GM21367 (cell line): ENCODE results near the gene UBN1.

Source experiments
- ATAC-seq: cut with Tn5 transposase; IDR thresholded peaks from one replicate; pipeline ENCODE4 v1.9.1; 2021; ENCODE audit not compliant: unreplicated experiment

Gene UBN1

DNA sequence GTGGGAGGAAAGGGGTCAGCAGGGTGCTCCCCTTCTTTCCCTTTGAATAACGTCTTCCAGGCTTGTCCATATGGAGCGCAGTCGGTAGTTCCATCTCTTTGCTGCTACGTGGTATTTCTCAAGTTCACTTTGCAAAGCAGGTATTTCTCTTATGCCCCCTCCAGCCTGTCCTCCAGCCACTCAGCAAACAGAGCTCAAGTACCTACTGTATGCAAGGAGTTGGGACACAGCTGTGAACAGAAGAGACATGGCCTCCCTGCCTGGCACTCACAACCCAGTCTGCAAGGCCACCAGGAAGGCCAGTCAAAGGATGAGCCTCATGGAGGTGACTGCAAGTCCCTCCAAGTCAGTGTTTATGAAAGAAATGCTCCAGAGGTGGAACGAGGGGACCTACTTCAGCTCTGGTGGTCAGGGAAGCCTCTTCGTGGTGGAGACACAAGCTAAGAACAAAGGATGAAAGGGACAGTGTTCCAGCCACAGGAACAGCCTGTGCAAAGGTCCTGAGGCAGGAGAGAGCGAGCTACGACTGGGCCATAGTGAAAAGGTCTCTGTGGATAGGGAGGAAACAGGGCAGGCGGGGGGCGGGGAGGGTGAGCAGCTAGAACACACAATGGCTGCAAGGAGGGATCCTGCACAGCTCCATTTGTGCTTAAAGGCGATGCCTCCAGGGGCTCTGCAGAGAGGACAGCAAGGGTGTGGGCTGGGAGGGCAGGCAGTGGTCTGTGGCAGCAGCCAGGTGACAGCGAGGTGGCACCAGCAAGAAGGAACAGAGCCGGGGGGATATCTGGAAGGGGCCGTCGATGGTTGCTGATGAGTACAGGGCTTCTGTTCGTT is 57.0 kb downstream of the UBN1 start:
- no peak for ATAC-seq

GRCh38 chr16:4904942-4905615 is 57.8 kb downstream of the UBN1 start:
- no peak for ATAC-seq

GRCh38 chr16:4908854-4909401 is 61.6 kb downstream of the UBN1 start:
- ATAC-seq = no peak

- ATAC-seq = no peak
Measured at GRCh38 chr16:4909825-4910224, 62.5 kb downstream of the UBN1 start.

DNA sequence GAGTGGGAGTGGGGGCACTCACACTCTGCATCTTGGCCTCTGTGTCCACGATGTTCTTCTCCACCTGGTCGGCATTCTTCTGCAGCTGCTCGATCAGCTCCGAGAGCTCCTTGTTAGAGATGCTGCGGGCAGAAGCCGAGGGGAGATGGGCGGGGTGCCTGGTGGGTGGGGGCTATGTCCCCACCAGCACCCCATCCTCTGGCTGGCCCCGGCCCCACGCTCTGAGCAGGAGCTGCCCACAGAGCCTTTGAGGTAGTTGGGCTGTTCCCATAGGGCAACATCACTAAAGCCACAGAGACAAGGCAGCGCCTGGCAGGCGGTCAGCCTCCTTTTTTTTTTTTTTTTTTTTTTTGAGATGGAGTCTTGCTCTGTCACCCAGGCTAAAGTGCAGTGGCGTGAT is 63.5 kb downstream of the UBN1 start:
- ATAC-seq = no peak

DNA sequence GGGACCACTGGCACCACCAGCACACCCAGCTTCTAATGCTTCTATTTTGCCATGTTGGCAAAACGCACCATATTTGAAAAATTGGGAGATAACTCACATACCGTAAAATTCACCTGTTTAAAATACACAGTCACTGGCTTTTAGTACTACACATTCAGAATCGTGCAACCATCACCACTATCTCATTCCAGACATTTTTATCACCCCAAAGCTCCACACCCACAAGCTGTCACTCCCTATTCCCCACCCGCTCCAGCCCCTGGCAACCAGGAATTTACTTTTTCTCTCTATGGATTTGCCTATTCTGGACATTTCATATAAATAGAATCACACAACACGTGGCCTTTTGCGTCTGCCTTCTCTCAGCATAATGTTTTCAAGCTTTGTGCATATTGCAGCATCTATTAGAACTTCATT is 64.7 kb downstream of the UBN1 start:
- ATAC-seq = no peak

DNA sequence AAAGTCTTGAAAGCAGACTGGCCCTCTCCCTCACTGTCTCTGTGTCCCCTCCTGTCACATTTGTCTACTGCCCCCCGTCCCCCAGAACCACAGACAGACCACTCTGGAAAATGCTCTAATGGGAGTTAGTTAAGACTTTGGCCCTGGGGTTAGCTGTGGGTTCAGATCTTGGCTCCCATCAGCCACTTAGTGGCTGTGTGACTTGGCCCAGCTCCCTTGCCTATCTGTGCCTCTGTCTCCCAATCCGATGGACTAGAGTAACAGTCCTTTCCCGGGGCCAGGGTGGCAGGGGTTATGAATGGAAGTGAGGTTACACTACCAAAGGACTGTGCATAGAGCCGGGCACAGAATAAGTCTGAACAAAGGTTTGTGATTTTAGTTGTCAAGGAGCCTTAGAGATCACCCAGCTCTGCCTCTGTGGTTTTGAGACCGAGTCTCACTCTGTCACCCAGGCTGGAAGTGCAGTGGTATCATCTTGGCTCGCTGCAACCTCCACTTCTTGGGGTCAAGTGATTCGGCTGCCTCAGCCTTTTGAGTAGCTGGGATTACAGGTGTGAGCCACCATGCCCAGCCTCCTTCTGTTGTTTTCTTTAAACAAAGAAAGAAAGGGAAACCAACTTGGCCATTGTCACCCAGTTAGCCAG is 66.0 kb downstream of the UBN1 start:
- ATAC-seq = no peak

GRCh38 chr16:4913774-4914525 is 66.7 kb downstream of the UBN1 start:
- no peak for ATAC-seq

GRCh38 chr16:4914528-4915225 is 67.4 kb downstream of the UBN1 start:
- no peak for ATAC-seq

GRCh38 chr16:4915226-4915761 is 68.0 kb downstream of the UBN1 start:
- no peak for ATAC-seq

DNA sequence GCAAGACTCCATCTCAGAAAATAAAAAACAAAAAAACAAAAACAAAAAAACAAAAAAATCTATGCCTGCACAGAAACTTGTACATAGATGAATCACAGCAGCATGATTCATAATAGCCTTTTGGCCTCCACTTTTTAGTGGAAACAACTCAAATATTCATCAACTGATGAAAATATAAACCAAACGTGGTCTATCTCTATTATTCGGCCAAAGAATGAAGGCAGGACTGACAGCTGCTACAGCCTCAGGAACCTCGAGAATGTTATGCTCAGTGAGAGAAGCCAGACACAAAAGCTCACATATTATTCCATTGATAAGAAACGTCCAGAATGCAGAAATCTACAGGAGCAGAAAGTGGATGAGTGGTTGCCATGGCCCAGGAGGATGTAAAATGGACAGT is 69.8 kb downstream of the UBN1 start:
- ATAC-seq = no peak

DNA sequence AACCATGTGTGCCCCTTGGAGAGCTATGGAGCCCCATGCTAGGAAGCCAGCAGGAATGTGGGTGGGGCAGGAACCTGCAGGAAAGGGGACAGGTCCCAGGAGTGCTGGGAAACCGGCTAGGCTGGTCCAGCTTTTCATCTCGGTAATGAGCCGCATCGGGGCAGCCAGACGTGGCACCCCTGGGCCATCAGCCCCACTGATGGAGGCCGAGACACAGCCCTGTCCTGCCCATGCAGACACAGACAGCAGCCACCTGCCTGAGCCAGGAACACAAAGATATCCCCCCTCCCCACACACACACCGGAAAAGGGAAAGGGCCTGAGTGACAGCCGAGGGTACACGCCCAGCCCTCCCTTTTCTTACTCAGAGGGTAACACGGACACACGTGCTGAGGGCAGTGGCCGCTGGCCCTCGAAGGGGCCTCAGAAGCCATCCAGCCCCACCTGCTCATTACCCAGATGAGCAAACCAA is 71.5 kb downstream of the UBN1 start:
- no peak for ATAC-seq

DNA sequence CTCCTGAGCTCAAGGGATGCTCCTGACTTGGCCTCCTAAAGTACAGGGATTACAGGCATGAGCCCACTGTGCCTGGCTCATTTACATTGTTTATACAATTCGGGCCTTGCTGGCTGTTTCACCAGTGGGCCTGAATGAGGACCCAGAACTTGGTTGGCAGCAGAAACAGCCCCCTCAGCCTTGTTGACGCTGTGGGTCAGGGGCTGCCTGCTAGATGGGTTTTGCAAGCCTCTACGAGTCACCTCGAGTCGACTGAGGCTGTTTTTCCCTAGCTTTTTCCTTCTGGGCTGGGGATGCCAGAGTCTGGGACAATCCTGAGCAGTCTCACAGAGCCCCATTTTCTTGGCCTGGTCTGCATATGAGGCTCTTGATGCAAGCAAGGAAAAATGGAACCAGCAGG is 73.5 kb downstream of the UBN1 start:
- ATAC-seq = no peak

DNA sequence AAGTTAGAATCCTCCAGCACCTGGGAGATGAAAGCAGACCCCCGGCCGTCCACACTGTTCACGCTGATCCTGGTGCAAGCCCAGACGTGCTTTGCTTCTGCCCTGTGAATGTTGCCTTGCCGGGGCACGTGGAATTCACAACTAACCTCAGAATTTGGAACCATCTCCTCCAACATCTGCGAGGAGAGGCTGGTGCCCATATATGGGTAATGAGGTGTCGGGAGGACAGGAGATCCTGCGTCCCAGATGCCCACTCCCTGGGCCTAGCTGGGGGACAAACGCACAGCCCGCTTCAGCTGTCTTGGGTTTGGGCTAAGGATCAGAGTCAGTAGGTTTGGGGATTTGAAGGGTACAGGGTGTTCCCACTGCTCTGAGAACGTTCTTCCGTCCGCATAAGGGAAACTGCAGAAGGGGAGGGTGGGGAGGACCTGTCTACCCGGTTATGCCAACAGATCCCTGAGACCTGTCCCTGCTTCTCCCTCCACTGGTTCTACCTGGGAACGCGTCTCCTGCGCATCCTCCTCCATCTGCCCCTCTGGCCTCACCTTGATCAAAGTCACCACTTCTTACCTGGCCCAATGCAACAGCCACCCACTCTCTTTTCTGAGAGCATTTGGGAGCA is 75.6 kb downstream of the UBN1 start:
- no peak for ATAC-seq

- no peak for ATAC-seq
Measured at GRCh38 chr16:4923853-4924252, 76.6 kb downstream of the UBN1 start.

DNA sequence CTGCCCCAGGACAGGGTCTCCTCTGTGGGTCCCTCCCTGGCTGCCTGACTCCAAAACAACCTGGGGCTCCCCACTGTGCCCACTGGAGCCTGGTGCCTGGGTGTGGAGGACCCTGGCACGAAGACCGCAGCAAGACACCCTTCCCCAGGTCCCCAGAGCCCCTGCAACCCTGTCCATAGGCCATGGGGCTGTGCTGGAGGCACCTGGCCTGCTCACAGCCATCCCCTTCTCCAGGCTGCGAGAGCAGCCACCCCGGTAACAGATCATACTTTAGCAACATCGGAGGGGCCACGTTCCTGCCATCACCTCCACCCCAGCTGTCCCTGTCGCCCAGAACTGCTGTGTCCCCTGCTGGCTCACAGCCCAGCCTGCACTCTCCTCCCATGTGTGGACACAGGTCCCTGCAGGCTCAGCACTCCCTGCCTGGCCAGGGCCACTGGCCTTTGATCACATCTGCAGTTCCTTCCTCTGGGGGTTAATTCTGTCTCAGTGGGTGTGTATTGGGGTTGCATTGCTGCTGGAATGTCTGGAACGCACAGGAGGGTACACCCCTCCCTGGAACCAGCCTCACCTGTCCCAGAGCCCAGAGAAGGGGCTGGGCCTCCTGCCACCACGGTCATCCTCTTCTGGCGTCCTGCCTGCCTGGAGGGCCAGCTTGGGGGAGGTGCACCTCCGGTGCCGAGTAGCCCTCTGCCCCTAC is 77.5 kb downstream of the UBN1 start:
- ATAC-seq = no peak

- ATAC-seq = no peak
Measured at GRCh38 chr16:4925293-4925607, 78.0 kb downstream of the UBN1 start.

GRCh38 chr16:4925791-4926190 is 78.5 kb downstream of the UBN1 start:
- no peak for ATAC-seq

DNA sequence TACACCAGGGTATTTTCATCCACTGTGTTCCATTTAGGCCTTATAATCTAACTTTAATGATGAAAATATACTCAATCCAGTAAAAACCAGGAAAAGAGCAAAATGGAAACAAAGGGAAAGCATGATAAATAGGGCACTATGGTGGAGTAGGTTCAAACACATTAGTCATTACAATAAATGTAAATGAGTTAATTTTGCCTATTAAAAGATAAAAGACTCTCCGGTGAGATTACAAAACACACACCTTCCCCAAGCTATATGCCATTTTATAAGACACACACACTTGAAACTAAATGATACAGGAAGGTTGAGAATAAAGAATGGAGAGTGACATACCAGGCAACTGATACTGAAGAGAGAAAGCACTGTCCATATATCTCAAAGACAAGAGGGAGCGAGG is 79.6 kb downstream of the UBN1 start:
- ATAC-seq = no peak
